Cardiac fibroblast (primary cell): ENCODE results near the gene LCN6.

ENCODE experiments used
- DNase-seq, 2 donors: peaks; one replicate each; pipeline versions ENCODE4 v3.0.0 to v3.0.0-alpha.2; 2010; ENCODE audit warnings: low read depth in 2 of 2
- H3K4me3 ChIP-seq, 2 donors: replicated peaks in 1 of 2; 1 replicate in 1 of 2; 2 replicates in 1 of 2; pipeline ENCODE4 v1.5.1; 2011; ENCODE audit warnings: low read depth in 2 of 2, low read length in 2 of 2, mild to moderate bottlenecking in 2 of 2, moderate library complexity in 1 of 2
- CTCF ChIP-seq: IDR thresholded peaks from one replicate; pipeline ENCODE4 v1.5.1; 2011; ENCODE audit warnings: low read depth, mild to moderate bottlenecking, low read length, inconsistent platforms

LCN6 gene

GRCh38 chr9:136735812-136736480, 12.4 kb downstream of the LCN6 start:
- no peak for TF ChIP-seq CTCF
- no peak overlapping the region for H3K4me3 ChIP-seq
- no peak for DNase-seq

GRCh38 chr9:136734837-136735496, 13.4 kb downstream of the LCN6 start:
- TF ChIP-seq CTCF = no peak
- H3K4me3 ChIP-seq = no peak overlapping the region
- no peak for DNase-seq

GRCh38 chr9:136733611-136734010, 14.7 kb downstream of the LCN6 start:
- no peak for TF ChIP-seq CTCF
- no peak overlapping the region for H3K4me3 ChIP-seq
- no peak for DNase-seq

- DNase-seq = no peak
- TF ChIP-seq CTCF = no peak
- no peak overlapping the region for H3K4me3 ChIP-seq
Observed at GRCh38 chr9:136732444-136733178, 15.7 kb downstream of the LCN6 start.

- no peak overlapping the region for H3K4me3 ChIP-seq
- no peak for DNase-seq
- TF ChIP-seq CTCF = no peak
Observed at GRCh38 chr9:136729926-136730325, 18.4 kb downstream of the LCN6 start.

- peak overlapping the region; percentile 67 to 97 for H3K4me3 ChIP-seq
- DNase-seq = no peak
- TF ChIP-seq CTCF = no peak
Observed at GRCh38 chr9:136729144-136729543, 19.2 kb downstream of the LCN6 start.
